NOMO-1 treated with dmso at 0.1 percent for 144 hours (cell line): ENCODE data around the gene GGTLC2.
"Not testable (repeated sequence)": the region's sequence is repeated elsewhere in the genome, so short reads cannot be mapped to it uniquely, and the experiment has no call there.

Experiments
- DNase-seq: peaks from one replicate; lab custom pipeline; 2025; ENCODE audit not compliant: unreplicated experiment; lab: John Stamatoyannopoulos, UW

The GGTLC2 gene

GRCh38 chr22:22636260-22636659 lies 8.2 kb upstream of the GGTLC2 start:
- DNase-seq: not testable (repeated sequence)

- DNase-seq: not testable (repeated sequence)
Observed at GRCh38 chr22:22638313-22638712, 6.1 kb upstream of the GGTLC2 start.

- not testable (repeated sequence) for DNase-seq
Observed at GRCh38 chr22:22642255-22642654, 2.2 kb upstream of the GGTLC2 start.

- DNase-seq: not testable (repeated sequence)
Observed at GRCh38 chr22:22645969-22646368, 1.6 kb downstream of the GGTLC2 start.

- not testable (repeated sequence) for DNase-seq
Observed at GRCh38 chr22:22647952-22648351, 3.5 kb downstream of the GGTLC2 start.

GRCh38 chr22:22648863-22649536 lies 4.6 kb downstream of the GGTLC2 start:
- DNase-seq: not testable (repeated sequence)

GRCh38 chr22:22649761-22650160 lies 5.3 kb downstream of the GGTLC2 start:
- not testable (repeated sequence) for DNase-seq

GRCh38 chr22:22650398-22650797 lies 6.0 kb downstream of the GGTLC2 start:
- DNase-seq: not testable (repeated sequence)

GRCh38 chr22:22650803-22651515 lies 6.5 kb downstream of the GGTLC2 start:
- not testable (repeated sequence) for DNase-seq

- not testable (repeated sequence) for DNase-seq
Observed at GRCh38 chr22:22651593-22651992, 7.2 kb downstream of the GGTLC2 start.

- not testable (repeated sequence) for DNase-seq
Observed at GRCh38 chr22:22652102-22652501, 7.7 kb downstream of the GGTLC2 start.

GRCh38 chr22:22652573-22652972 lies 8.2 kb downstream of the GGTLC2 start:
- not testable (repeated sequence) for DNase-seq

GRCh38 chr22:22653677-22654381 lies 9.4 kb downstream of the GGTLC2 start:
- not testable (repeated sequence) for DNase-seq

- no peak for DNase-seq
Observed at GRCh38 chr22:22655452-22656290, 11.3 kb downstream of the GGTLC2 start.

GRCh38 chr22:22657712-22658111 lies 13.3 kb downstream of the GGTLC2 start:
- DNase-seq: no peak

GRCh38 chr22:22661275-22661674 lies 16.9 kb downstream of the GGTLC2 start:
- DNase-seq: no peak

- DNase-seq: no peak
Observed at GRCh38 chr22:22662095-22662494, 17.7 kb downstream of the GGTLC2 start.

GRCh38 chr22:22663861-22664800 lies 19.7 kb downstream of the GGTLC2 start:
- DNase-seq: no peak

GRCh38 chr22:22666307-22667091 lies 22.1 kb downstream of the GGTLC2 start:
- no peak for DNase-seq
